Uterus (tissue), 4 donors: ENCODE data around the gene RAB3C. TPM values are rescaled to one million over a fixed set of nuclear protein-coding genes. Genes with fewer than 3 reads are reported as not detected.

Experiments
- DNase-seq, 2 donors: peaks; one replicate each; pipeline ENCODE4 v3.0.0-alpha.2; 2019 to 2020
- H3K27ac ChIP-seq, 2 donors: fragments of 200-600 bp; sonication (generic); 1 replicate in 1 of 2; 2 replicates in 1 of 2; pipeline ENCODE4 v1.5.1; 2016 to 2018
- H3K27me3 ChIP-seq, 2 donors: fragments of 200-600 bp; sonication (generic); one replicate each; pipeline ENCODE4 v1.5.1; 2018 to 2019; ENCODE audit warnings: control low read depth in 1 of 2
- H3K36me3 ChIP-seq, 2 donors: fragments of 200-600 bp; sonication (generic); one replicate each; pipeline ENCODE4 v1.5.1; 2019; ENCODE audit warnings: control low read depth in 1 of 2
- H3K4me1 ChIP-seq, 2 donors: fragments of 200-600 bp; sonication (generic); one replicate each; pipeline ENCODE4 v1.5.1; 2018 to 2019; ENCODE audit warnings: control low read depth in 1 of 2
- H3K4me3 ChIP-seq, 2 donors: fragments of 200-600 bp; sonication (generic); 1 replicate in 1 of 2; 2 replicates in 1 of 2; pipeline ENCODE4 v1.5.1; 2018 to 2019; ENCODE audit warnings: mild to moderate bottlenecking in 1 of 2
- H3K9me3 ChIP-seq, 2 donors: fragments of 200-600 bp; sonication (generic); one replicate each; pipeline ENCODE4 v1.5.1; 2019; ENCODE audit warnings: control low read depth in 1 of 2
- POLR2A ChIP-seq, 2 donors: fragments of 450-650 bp; IDR thresholded peaks; one replicate each; pipeline ENCODE4 v1.6.1; 2016; ENCODE audit warnings: antibody characterized with exemption in 2 of 2, mild to moderate bottlenecking in 1 of 2, moderate library complexity in 1 of 2
- intact Hi-C: fragments of 100-400 bp; cut with DNase I; formaldehyde crosslinking; loops from one replicate; pipeline ENCODE4 v1.15.1; 2023; ENCODE audit warnings: low total_unique reads
- total RNA-seq, 4 donors: library from RNA; depleted of rRNA in 3 of 4; stranded (reverse); fragments of >200 nt in 3 of 4; gene quantifications; one replicate each; pipeline versions ENCODE4 v1.1.0 to v1.2.4, GENCODE V29; 2014 to 2023
- TF ChIP-seq, protein P1 (sequence below), 4 experiments: fragments of 200-600 bp in 2 of 4; fragments of 450-650 bp in 2 of 4; sonication (generic) in 2 of 4; IDR thresholded peaks; one replicate each; pipeline ENCODE4 v1.5.1; 2016 to 2019; ENCODE audit warnings: antibody characterized with exemption in 4 of 4, mild to moderate bottlenecking in 2 of 4, moderate library complexity in 1 of 4
- donor health status: DM: yes; HTN: yes; CAD: no.

RAB3C gene
- total RNA-seq, 4 donors from 2014 or later, result 0.59 to 2.1 (median 0.83) TPM; not detected in 1

DNA sequence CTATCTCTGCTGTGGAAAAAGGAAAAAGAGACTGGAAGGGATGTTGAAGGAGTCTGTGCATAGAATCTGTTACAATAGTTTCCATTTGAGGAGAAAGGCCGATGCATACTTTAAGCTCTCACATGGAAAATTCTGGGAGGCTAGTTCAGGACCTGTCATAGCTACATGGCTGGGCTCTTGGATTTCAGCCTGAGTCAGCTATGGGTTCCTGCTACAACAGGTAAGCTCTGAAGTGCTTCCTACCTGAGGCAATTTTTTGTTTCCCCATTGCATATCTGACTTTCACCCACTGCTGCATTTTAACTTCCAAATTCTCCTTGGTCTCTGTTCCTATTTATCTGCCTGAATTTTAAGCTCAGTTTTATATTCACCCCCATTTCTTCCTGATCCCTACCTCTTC, 310.7 kb downstream of the RAB3C start:
- no peaks in the 10 kb centered on the region for H3K27me3 ChIP-seq
- no peak overlapping the region for H3K27ac ChIP-seq
- H3K9me3 ChIP-seq, result no peaks in the 10 kb centered on the region
- no peak overlapping the region for H3K4me3 ChIP-seq
- TF ChIP-seq, protein P1, sequence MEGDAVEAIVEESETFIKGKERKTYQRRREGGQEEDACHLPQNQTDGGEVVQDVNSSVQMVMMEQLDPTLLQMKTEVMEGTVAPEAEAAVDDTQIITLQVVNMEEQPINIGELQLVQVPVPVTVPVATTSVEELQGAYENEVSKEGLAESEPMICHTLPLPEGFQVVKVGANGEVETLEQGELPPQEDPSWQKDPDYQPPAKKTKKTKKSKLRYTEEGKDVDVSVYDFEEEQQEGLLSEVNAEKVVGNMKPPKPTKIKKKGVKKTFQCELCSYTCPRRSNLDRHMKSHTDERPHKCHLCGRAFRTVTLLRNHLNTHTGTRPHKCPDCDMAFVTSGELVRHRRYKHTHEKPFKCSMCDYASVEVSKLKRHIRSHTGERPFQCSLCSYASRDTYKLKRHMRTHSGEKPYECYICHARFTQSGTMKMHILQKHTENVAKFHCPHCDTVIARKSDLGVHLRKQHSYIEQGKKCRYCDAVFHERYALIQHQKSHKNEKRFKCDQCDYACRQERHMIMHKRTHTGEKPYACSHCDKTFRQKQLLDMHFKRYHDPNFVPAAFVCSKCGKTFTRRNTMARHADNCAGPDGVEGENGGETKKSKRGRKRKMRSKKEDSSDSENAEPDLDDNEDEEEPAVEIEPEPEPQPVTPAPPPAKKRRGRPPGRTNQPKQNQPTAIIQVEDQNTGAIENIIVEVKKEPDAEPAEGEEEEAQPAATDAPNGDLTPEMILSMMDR (IDR thresholded peaks at IDR 0.05), result no peak
- no peak for TF ChIP-seq POLR2A (IDR thresholded peaks at IDR 0.05)
- intact Hi-C loops, result no loop called here
- H3K36me3 ChIP-seq, result no peaks in the 10 kb centered on the region
- H3K4me1 ChIP-seq, result no peaks in the 10 kb centered on the region
- no peak for DNase-seq

DNA sequence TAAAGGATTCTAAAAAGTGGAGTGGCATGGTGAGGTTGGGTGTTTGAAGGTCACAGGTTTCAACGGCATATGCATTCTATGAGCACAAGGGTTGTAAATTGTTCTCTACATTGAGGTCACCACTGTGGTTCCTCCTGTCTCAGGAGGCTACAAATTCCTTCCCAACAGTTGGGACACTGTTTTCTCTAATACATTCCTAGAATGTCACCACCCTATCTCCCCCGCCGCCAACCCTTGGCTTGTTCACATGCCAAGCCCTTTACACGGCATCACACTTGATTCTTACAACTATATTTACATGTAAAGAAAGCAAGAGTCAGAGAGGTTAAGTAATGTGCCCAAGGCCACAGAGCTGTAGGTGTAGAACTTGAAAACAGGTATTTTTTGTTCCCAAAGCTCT, 315.1 kb downstream of the RAB3C start:
- intact Hi-C loops, result no loop called here

DNA sequence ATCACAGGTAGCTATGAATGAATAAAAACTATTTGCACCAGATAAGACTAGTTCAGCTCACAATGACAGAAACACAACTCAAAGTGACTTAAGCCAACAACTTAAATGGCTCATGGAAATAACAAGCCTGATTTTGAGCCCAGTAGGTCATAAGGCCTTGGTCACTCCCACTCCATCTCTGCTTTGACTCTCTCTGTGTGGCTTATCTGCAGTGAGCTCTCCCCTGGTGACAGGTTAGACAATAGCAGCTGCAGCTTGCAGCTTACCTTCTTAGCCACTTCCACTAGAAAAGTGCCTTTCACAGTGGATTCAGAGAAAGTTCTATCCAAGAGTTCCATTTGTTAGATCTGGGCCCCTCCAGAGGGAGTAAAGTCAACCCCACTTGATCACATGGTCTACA, 315.7 kb downstream of the RAB3C start:
- Histone ChIP-seq H3K27me3 (no peaks in the 10 kb centered on the region), H3K4me1 (no peaks in the 10 kb centered on the region), H3K27ac (no peak overlapping the region), H3K36me3 (no peaks in the 10 kb centered on the region), H3K9me3 (no peaks in the 10 kb centered on the region), H3K4me3 (no peak overlapping the region)
- intact Hi-C loops, result no loop called here
- TF ChIP-seq POLR2A (IDR thresholded peaks at IDR 0.05), result no peak
- TF ChIP-seq, protein P1 (IDR thresholded peaks at IDR 0.05), result no peak
- no peak for DNase-seq

More for the DNA sequence above, 315.1 kb downstream of the RAB3C start:
- H3K27me3 ChIP-seq, result no peaks in the 10 kb centered on the region
- no peaks in the 10 kb centered on the region for H3K9me3 ChIP-seq
- no peak overlapping the region for H3K27ac ChIP-seq
- no peaks in the 10 kb centered on the region for H3K4me1 ChIP-seq
- DNase-seq, result no peak
- H3K4me3 ChIP-seq, result no peak overlapping the region
- H3K36me3 ChIP-seq, result no peaks in the 10 kb centered on the region
- TF ChIP-seq POLR2A (IDR thresholded peaks at IDR 0.05), result no peak
- TF ChIP-seq, protein P1 (IDR thresholded peaks at IDR 0.05), result no peak

DNA sequence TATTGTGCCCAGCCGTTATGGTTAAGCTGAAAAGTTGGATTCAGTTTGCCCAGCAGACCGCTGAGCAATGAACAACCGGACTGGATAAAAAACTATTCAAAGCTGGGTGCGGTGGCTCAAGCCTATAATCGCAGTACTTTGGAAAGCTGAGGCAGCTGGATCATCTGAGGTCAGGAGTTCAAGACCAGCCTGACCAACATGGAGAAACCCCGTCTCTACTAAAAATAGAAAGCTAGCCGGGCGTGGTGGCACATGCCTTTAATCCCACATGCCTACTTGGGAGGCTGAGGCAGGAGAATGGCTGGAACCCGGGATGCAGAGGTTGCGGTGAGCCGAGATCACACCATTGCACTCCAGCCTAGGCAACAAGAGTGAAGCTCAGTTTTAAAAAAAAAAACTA, 318.4 kb downstream of the RAB3C start:
- Histone ChIP-seq H3K9me3 (no peaks in the 10 kb centered on the region), H3K27me3 (no peaks in the 10 kb centered on the region), H3K36me3 (no peaks in the 10 kb centered on the region), H3K4me1 (no peaks in the 10 kb centered on the region), H3K27ac (no peak overlapping the region), H3K4me3 (no peak overlapping the region)
- TF ChIP-seq, protein P1 (IDR thresholded peaks at IDR 0.05), result no peak
- TF ChIP-seq POLR2A (IDR thresholded peaks at IDR 0.05), result no peak
- intact Hi-C loops, result no loop called here
- no peak for DNase-seq

DNA sequence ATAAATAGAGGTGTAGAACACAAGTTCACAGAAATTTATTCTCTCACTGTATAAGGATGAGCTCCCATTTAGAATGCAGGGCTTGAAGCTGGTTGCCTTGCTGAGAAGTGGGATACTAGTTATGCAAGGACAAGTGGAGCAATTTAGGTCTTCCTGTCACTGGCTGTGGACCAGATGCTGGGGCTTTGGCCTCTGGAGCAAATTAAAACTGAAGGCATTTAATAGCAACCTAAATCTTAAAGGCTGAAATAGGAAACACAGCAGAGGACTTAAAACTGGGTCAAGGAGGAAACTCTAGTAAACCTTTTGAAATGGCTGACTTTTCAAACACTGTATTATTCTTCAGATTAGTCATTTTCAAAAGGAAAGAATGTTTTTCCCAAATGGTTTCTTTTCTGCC, 319.4 kb downstream of the RAB3C start:
- no peak for TF ChIP-seq POLR2A (IDR thresholded peaks at IDR 0.05)
- TF ChIP-seq, protein P1 (IDR thresholded peaks at IDR 0.05), result no peak
- H3K27ac ChIP-seq, result no peak overlapping the region
- intact Hi-C loops, result no loop called here
- no peaks in the 10 kb centered on the region for H3K4me1 ChIP-seq
- H3K9me3 ChIP-seq, result no peaks in the 10 kb centered on the region
- no peak for DNase-seq
- H3K27me3 ChIP-seq, result no peaks in the 10 kb centered on the region
- no peak overlapping the region for H3K4me3 ChIP-seq
- no peaks in the 10 kb centered on the region for H3K36me3 ChIP-seq
